GM10266 (cell line): Measurements from ENCODE around the gene CCNY.
"Not testable (repeated sequence)": the region's sequence is repeated elsewhere in the genome, so short reads cannot be mapped to it uniquely, and the experiment has no call there.

ENCODE experiments used
- DNase-seq: peaks from one replicate; pipeline ENCODE4 v3.0.0; 2012; ENCODE audit errors: extremely low spot score
- TF ChIP-seq, protein P1 (sequence below): IDR thresholded peaks from 2 replicates; pipeline ENCODE4 v1.5.1; 2012; ENCODE audit warnings: mild to moderate bottlenecking, low read depth; ENCODE audit not compliant: control insufficient read depth, insufficient read depth; ENCODE audit errors: missing control alignments

CCNY gene

DNA sequence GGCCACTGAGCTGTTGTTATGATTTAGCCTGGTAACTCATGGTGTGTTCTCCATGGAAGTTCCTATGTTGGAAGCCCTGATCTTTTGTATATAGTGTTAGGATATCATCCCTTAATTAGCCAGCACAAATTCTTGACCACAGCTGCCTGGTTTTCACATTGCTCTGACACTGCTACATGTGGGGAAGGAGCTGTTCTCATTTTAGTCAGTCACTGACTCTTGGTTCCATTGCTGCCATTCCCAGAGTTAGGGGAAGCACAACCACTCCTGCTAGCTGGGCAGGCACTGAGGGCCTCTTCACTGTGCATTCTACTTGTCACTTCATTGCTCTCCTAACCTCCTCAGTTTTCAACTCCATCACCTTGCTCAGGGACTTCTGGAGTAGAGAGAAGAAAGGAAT, 170.4 kb downstream of the CCNY start:
- TF ChIP-seq, protein P1, sequence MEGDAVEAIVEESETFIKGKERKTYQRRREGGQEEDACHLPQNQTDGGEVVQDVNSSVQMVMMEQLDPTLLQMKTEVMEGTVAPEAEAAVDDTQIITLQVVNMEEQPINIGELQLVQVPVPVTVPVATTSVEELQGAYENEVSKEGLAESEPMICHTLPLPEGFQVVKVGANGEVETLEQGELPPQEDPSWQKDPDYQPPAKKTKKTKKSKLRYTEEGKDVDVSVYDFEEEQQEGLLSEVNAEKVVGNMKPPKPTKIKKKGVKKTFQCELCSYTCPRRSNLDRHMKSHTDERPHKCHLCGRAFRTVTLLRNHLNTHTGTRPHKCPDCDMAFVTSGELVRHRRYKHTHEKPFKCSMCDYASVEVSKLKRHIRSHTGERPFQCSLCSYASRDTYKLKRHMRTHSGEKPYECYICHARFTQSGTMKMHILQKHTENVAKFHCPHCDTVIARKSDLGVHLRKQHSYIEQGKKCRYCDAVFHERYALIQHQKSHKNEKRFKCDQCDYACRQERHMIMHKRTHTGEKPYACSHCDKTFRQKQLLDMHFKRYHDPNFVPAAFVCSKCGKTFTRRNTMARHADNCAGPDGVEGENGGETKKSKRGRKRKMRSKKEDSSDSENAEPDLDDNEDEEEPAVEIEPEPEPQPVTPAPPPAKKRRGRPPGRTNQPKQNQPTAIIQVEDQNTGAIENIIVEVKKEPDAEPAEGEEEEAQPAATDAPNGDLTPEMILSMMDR, result no peak
- DNase-seq, result no peak

DNA sequence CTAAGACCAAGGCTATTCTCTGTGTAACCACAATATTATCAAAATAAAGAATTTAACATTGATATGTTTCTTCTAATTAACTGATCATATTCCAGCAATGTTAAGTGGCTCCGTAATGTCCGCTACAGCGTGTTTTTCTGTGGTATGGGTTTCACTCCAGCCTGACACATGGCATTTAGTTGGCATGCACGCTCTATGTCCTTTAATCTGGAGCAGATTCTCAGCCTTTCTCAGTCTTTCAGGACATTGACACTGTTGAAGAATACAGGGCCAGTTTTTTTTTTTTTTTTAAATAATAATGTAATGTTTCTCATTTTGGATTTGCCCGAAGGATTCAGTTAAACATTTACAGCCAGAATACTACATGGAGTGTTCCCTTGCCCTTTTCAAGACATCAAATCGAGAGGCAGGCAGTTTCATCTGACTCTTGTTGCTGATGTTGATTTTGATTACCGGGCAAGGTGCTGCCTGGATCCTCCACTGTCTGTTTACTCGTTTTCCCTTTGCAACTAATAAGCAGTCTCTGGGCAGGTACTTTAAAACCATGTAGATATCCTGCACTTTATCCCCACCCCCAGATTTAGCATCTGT, 171.3 kb downstream of the CCNY start:
- no peak for DNase-seq
- TF ChIP-seq, protein P1, result no peak

GRCh38 chr10:35508647-35509046, 172.3 kb downstream of the CCNY start:
- DNase-seq, result no peak
- TF ChIP-seq, protein P1, result no peak

GRCh38 chr10:35510891-35511290, 174.6 kb downstream of the CCNY start:
- DNase-seq, result no peak
- TF ChIP-seq, protein P1, result no peak

GRCh38 chr10:35511647-35512046, 175.3 kb downstream of the CCNY start:
- TF ChIP-seq, protein P1, result no peak

DNA sequence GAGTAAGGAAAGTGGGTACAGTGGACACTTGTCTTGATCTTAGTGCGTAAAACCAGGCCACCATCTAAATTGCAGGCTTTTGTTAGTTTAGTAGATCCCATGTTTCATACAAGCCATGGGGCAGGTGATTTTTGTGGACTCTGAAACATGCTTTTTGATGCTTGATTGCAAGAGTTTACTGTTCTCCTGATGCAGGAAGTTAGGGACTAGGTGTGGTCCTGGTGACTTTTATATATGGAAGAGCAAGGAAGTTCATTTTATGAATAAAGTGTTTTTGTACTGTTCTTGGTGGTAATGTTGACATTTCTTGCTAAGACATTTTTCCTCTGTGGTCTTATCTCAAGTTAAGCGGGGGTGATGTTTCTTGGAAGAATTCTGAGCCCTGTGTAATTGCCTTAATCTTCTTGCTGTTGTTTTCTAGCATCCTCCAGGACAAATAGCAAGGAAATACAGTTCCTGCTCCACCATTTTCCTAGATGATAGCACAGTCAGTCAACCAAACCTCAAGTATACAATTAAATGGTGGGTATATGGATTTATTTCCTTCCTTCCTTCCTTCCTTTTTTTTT, 179.9 kb downstream of the CCNY start:
- TF ChIP-seq, protein P1, result no peak
- no peak for DNase-seq

More at GRCh38 chr10:35511647-35512046, 175.3 kb downstream of the CCNY start:
- no peak for DNase-seq

DNA sequence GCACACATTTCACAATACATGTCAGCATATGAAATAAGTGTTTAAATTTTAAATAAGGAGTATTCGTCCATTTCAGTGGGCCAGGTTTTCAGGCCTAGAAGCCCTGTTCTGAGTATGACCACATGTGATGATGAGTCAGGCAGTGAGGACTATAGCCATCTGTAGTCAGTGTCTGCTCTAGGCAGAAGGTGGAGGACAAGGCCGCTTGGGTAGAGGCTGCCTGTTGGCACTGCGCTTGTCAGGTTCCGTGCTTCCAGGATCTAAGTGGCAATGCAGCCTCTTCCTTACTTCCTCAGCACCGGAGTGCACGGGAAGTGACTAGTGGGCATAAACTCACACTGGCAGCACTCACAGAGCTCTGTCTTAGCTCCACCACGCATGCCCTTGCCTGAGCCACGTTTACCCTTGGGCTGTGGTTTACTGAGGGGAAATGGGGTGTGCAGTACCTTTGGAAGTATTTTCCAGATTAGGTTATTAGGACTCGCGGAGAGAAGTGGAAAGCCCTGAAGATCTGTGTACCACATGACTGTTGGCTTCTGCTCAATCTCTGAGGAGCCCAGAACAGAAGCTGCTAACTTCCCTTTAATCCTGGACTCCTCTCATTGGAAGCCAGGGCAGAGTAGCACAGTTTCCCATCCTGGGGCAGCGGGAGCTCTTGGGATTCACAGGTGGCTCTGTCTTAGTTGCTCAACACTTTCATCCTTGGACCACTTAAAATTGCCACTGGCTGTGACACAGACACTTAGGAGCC, 181.3 kb downstream of the CCNY start:
- TF ChIP-seq, protein P1, result no peak
- no peak for DNase-seq

GRCh38 chr10:35518187-35518586, 181.9 kb downstream of the CCNY start:
- DNase-seq, result not testable (repeated sequence)
